ENCODE data around the gene POLG.

The POLG gene

GRCh38 chr15:89334510-89335297 is at the start of gene POLG:
TSS of gene POLG (minus strand) at chr15:89334824. CDS start at chr15:89333754, 1,070 bp downstream.
- peak; percentile 93 for ATAC-seq
- peak; percentile 100 for DNase-seq
- Mint-ChIP-seq H3K27ac (peak within 1 kb of the TSS; percentile 90 to 100), H3K4me1 (peaks cover 68% of the 10 kb centered on the region), H3K4me3 (peak within 1 kb of the TSS; percentile 79 to 89), H3K27me3 (no peaks in the 10 kb centered on the region), H3K9me3 (peaks cover 0 to 7% of the 10 kb centered on the region in 2 donors)

DNA sequence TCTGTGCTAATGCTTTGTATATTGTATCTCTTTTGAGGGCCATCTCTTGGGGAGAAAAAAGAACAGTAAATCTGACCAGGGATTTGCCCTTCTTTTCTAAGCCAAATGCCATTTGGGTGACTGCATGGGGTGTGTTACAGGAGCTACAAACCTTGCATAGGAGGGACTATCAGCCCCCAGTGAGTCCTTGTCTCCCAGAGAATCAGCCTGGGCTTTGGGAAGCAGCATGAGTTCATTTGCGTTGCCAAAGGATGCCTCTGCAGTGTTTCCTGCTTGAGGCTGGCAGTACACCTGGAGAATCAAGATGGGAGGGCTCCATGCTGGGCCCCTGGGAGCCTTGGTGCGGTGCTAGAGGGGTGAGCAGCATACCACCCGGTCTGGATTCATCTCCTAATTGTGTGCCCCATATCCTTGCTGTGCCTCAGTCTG is 49.6 kb upstream of the POLG start:
- no peak overlapping the region for H3K27ac Mint-ChIP-seq

DNA sequence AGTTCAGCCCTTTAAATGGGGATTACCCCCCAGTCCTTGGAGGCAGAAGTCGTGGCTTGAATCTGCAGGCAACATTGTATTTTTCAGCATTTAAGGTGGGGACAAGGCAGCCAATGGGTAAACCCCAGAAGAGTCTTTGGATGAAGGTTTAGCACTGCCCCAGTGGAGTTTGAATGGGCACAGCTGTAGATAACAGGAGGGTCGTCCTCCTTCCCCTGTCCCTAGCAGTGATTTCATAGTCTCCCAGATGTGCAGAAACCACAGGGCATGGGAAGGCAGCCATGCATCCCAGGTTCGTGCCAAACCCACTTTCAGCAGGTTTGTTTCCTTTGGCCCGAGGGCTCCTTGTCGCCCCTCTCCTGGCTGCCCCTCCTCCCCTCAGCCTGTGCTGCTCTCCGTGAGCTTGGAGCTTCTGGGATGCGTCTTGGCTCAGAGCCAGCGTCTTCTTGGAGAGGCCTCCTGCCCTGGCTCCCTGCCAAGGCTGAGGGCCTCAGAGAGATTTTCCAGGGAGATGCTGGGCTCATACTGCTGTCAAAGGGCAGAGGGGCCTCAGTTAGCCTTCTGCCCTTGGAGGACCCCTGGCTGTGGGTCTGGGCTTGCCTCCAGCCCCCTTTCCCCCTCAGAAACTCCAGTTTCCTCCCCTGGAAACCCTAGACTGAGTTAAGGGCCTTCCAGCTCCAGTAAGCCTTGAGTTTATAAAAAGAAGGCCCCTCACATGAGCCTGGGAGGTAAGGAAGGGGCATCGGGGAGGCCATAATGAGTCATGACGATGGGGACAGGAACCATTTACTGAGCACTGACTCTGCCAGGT is 48.9 kb upstream of the POLG start:
- ATAC-seq (no peak), DNase-seq (no peak)
- Mint-ChIP-seq H3K27me3 (peaks cover 55% of the 10 kb centered on the region), H3K4me3 (no peak overlapping the region), H3K4me1 (peaks cover under 1% of the 10 kb centered on the region), H3K9me3 (no peaks in the 10 kb centered on the region), H3K27ac (no peak overlapping the region)

More for the DNA sequence above, 49.6 kb upstream of the POLG start:
- Mint-ChIP-seq H3K9me3 (no peaks in the 10 kb centered on the region), H3K4me1 (no peaks in the 10 kb centered on the region), H3K4me3 (no peak overlapping the region), H3K27me3 (peaks cover 49% of the 10 kb centered on the region)
- no peak for DNase-seq
- ATAC-seq, result no peak

DNA sequence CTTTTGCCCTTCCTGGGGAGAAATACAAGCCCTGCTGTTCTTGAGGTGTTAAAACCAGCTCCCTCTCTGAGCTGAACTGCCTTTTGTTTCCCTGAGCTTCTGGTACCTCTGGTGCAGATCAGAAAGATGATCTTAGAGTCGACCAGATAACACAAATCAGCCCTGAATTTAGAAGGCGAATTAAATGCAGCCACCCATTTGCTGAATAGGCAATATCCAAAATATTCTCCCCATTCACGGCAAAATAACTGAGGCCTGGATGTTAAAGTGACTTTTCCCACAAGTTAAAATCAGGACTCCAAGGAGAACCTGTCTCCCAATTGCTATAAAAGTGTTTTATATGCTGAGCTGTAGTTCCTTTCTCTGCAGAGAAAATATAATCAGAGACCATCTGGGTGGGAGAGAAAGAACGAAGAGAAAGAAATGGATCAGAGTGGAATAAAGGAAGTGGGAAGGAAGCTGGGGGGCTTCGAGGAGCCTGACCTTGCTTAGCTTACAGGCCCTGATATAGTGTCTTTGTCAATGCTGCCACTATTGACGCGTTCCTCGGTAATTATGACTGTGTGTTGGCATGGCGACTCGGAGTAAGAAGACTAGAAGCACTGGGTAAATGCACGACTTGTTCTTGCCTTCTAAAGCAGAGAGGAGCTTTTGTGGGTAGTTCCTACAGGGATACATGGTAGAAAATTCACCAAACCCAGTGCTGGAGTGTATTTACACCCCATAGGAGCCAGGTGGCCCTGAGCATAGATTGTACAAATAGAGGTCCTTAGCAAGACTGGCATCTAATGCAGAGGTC is 47.5 kb upstream of the POLG start:
- ATAC-seq (no peak), DNase-seq (no peak)
- no peaks in the 10 kb centered on the region for H3K9me3 Mint-ChIP-seq
- peaks cover 70% of the 10 kb centered on the region for H3K27me3 Mint-ChIP-seq
- peaks cover 16% of the 10 kb centered on the region for H3K4me1 Mint-ChIP-seq
- no peak overlapping the region for H3K4me3 Mint-ChIP-seq
- H3K27ac Mint-ChIP-seq, result no peak overlapping the region

- peaks cover 18% of the 10 kb centered on the region for H3K4me1 Mint-ChIP-seq
- DNase-seq (no peak), ATAC-seq (no peak)
- H3K27ac Mint-ChIP-seq, result no peak overlapping the region
- H3K9me3 Mint-ChIP-seq, result no peaks in the 10 kb centered on the region
- H3K4me3 Mint-ChIP-seq, result no peak overlapping the region
- H3K27me3 Mint-ChIP-seq, result peaks cover 78% of the 10 kb centered on the region
Measured at GRCh38 chr15:89381331-89381730, 46.7 kb upstream of the POLG start.

DNA sequence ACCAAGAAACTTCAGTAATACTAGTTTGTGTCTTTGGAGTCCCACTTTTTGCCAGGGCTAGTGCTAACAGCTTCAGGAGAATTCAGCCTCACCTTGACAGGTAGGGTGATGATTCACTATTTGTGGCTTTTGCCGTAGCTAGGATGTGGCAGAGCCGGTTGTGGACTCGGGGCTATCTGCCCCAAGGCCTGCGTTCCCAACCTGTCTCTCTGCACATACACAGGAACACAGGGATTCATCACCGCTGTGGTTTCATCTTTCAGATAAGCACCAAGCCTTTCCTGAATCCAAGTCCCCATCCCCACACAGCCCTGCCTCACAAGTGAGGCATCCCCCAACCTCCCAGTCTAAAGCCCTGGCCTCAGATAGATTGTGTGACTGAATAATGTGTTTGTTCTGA is 45.2 kb upstream of the POLG start:
- DNase-seq (no peak), ATAC-seq (no peak)
- Mint-ChIP-seq H3K9me3 (no peaks in the 10 kb centered on the region), H3K27ac (no peak overlapping the region), H3K27me3 (peaks cover 89% of the 10 kb centered on the region), H3K4me3 (peak overlapping the region; percentile 58 to 76), H3K4me1 (peaks cover 18% of the 10 kb centered on the region)

DNA sequence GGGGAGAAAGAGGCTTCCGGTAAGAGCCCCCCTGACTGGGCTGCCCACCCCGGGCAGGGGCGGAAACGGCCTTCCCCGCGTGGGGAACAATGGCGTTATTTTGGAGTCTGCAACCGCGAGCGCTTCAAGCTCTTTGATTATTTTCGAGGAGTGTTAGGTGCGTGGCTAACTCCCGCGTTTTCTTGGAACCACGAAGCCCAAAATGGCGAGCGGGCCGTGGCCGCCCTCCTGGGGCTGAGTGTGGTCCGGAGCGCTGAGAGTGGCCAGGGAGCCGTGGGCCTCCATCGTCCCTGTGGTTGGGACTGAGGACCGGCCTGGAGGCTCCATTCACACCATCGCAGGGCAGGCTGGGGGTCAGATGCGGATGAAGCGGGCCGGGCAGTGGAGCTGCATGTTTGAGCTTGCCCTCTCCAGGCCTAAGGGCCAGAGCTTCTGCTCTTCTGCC is 44.6 kb upstream of the POLG start:
- DNase-seq (no peak), ATAC-seq (no peak)
- peak overlapping the region in 1 of 2 donors; percentile 98 for H3K27ac Mint-ChIP-seq
- peaks cover 90% of the 10 kb centered on the region for H3K27me3 Mint-ChIP-seq
- H3K9me3 Mint-ChIP-seq, result no peaks in the 10 kb centered on the region
- peak overlapping the region; percentile 58 to 76 for H3K4me3 Mint-ChIP-seq
- H3K4me1 Mint-ChIP-seq, result peaks cover 18% of the 10 kb centered on the region

DNA sequence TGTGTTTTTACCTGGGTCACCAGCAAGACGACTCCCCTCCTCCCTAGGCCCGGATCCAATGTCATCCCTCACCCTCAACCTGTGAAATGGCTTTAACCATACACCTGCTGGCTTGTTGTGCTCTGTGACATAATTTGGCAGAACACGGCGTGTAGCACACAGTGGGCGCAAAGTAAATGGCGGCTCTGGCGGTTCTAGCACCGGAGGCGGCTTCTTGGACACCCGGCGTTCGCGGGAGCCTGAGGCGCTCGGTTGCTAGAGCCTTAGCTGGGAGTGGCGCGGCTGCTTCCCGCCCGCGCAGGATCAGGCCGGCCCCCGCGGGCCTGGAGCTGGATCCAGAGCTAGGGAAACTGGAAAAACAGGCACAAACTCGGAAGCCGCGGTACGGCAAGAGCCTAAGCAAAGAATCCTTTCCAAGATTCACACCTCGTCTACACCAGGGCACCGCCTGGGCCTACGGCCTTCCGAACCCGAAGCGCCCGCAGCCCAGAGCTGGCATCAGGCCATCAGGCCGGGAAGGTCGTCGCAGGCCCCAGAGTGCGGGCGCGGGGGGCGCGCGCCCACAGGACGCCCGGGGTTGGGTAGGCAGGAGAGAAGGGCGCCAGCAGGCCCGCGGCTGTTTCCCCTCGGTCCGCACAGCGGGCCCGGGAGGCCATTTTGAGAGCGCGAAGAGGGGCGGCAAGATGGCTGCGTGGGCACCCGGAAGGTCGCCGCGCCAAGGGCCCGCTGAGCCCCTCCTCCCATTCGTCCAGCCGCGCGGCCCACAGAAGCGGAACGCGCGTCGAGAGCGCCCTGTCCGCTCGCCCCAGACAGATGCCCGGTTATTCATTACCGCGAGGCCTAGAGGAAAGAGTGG is 43.9 kb upstream of the POLG start:
- peak; percentile 56 for ATAC-seq
- peaks cover 18% of the 10 kb centered on the region for H3K4me1 Mint-ChIP-seq
- DNase-seq, result peak; percentile 39 to 66
- H3K4me3 Mint-ChIP-seq, result peak overlapping the region; percentile 75 to 76
- H3K27ac Mint-ChIP-seq, result peak overlapping the region; percentile 84 to 98
- no peaks in the 10 kb centered on the region for H3K9me3 Mint-ChIP-seq
- peaks cover 97% of the 10 kb centered on the region for H3K27me3 Mint-ChIP-seq

DNA sequence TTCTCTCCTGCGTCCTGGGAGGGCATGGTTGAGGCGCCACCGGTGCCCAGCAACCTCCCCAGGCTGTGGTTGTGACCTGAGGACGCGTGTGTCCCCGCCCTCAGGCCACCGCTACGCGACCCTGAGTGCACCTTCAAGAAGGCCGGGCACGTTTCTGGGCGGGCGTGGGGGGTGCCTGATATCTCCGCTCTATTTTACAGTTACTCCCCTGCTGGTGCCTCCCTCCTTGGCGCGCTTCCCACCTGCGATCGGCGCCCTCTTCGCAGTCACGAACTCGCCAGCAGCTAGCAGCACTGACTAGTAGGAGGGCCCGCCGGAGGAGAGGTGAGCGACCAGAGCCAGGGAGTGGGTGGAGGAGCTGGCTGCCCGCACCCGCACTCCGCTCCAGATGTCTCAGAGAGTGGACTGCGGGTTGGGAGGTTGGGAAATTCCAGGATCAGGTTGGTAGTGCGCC is 43.2 kb upstream of the POLG start:
- peak; percentile 64 for ATAC-seq
- H3K4me1 Mint-ChIP-seq, result peaks cover 18% of the 10 kb centered on the region
- H3K9me3 Mint-ChIP-seq, result no peaks in the 10 kb centered on the region
- H3K27me3 Mint-ChIP-seq, result peaks cover 97% of the 10 kb centered on the region
- peak overlapping the region; percentile 75 to 76 for H3K4me3 Mint-ChIP-seq
- H3K27ac Mint-ChIP-seq, result peak overlapping the region in 1 of 2 donors; percentile 98
- peak; percentile 24 to 37 for DNase-seq

DNA sequence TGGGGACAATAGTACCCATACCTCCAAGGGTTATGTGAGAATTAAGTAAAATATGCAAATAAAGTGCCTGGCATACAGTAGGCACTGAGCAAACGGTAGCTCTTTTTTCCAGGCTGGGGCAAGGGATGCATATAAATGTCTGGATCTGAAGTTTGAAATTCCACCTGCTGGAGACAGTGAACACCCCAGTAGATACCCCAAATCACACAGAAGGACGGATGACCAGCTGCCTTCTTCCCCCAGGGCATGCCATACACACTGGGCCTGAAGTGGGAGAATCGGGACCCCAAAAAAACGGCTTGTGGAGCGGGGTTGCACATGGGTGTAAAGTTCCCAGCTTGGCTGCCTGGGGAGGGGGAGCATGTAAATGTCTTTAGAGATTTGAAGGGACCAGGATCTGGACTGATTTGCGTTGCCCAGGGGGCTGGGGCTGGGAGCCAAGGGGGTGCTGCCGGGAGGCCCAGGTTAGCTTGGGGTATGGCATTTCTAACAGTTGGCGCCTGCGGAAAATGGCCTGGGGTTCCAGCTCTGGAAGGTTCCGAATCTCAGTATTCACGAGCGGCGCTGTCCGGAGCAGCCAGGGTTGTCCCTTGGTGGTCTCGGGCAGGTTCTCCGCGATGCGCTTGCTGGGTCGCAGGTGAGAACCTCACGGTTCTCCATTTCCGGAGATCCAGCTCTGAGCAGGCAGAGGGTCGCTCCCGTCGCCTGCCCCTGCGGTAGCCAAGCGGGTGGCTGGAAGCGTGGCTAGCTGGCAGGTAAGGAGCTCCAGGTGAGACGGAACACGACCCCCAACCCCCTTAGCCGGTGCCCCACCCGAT is 42.6 kb upstream of the POLG start:
- Mint-ChIP-seq H3K27me3 (peaks cover 100% of the 10 kb centered on the region), H3K27ac (no peak overlapping the region), H3K4me1 (peaks cover 18% of the 10 kb centered on the region), H3K4me3 (peak overlapping the region; percentile 75 to 76), H3K9me3 (no peaks in the 10 kb centered on the region)
- DNase-seq (no peak), ATAC-seq (no peak)

- Mint-ChIP-seq H3K27ac (no peak overlapping the region), H3K4me1 (peaks cover 18% of the 10 kb centered on the region), H3K27me3 (peaks cover 100% of the 10 kb centered on the region), H3K9me3 (no peaks in the 10 kb centered on the region), H3K4me3 (no peak overlapping the region)
- DNase-seq (no peak), ATAC-seq (no peak)
Measured at GRCh38 chr15:89376388-89376787, 41.8 kb upstream of the POLG start.

DNA sequence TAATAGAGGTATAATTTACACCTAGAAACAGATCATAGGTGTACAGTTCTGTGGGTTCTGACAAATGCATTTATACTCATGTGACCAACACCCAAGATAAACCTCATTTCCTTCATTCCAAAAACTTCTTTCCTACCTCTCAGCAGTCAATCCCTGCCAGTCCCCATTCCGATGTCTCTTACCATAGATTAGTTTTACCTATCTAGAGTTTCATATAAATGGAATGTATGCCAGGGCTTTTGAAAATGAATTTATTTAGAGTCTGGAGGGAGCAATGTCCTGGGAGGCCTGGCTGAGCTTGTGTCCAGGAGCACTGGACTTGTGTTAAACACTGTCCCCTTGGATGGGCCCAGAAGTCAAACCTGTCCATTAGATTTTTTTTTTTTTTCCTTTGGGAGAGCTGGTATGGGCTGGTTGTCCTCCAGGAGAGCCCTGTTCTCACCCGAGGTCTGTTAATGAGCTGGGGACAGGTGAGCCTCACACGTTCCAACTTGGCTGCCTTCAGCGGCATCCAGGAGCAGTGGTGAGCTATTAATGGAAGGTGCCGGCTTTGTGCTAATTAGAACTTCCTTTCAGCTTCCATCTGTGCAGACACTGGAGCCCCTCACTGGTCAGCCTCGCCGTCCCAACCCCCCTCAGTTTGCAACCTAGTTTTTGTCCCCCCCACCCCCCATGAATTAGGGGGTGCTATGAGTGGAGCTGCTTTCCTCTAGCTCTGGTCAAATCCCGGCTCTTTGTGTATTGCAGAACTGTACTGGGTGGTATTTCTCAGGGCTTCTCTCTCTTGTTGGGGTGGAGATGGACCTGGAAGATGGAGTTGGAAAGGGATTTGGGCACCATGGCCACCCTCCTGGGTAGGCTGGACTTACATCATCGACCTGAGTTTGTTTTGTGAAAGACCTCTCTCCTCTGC is 40.7 kb upstream of the POLG start:
- DNase-seq (no peak), ATAC-seq (no peak)
- no peak overlapping the region for H3K4me3 Mint-ChIP-seq
- peaks cover 26% of the 10 kb centered on the region for H3K4me1 Mint-ChIP-seq
- no peaks in the 10 kb centered on the region for H3K9me3 Mint-ChIP-seq
- no peak overlapping the region for H3K27ac Mint-ChIP-seq
- peaks cover 99% of the 10 kb centered on the region for H3K27me3 Mint-ChIP-seq

All from stimulated activated naive CD8-positive, alpha-beta T cell treated with anti-CD3 and anti-CD28 coated beads, Interleukin-15, amount 100 ng/mL, for 72 hours (primary cell).